GM12878 (cell line): ENCODE data around the gene ARHGEF17. TPM values are rescaled to one million over a fixed set of nuclear protein-coding genes. Genes with fewer than 3 reads are reported as not detected.

ENCODE experiments used
- ATAC-seq: fragments of 200-7000 bp; cut with Tn5 transposase; 3 replicates; pipeline ENCODE4 v1.9.1; 2020; ENCODE audit warnings: mild to moderate bottlenecking, moderate library complexity
- BruUV-seq: library from RNA; stranded (reverse); fragments of 400-500 nt; replicated peaks from 2 replicates; lab custom pipeline; 2021; lab: Mats Ljungman, UMichigan
- CTCF ChIA-PET: fragments of 300-600 bp; sonication (Branson Sonifier 250); formaldehyde crosslinking; extraction: SDS; loops from one replicate; lab custom pipeline; 2021; ENCODE audit warnings: inconsistent platforms; lab: Yijun Ruan, JAX
- POLR2A ChIA-PET: fragments of 350-600 bp; formaldehyde crosslinking; extraction: SDS; loops from one replicate; lab custom pipeline; 2021; ENCODE audit warnings: inconsistent platforms; lab: Charles Lee
- RAD21 ChIA-PET: fragments of 300-600 bp; sonication (Branson Sonifier 250); formaldehyde crosslinking; loops from one replicate; lab custom pipeline; 2023; ENCODE audit warnings: antibody characterized with exemption; ENCODE audit not compliant: unreplicated experiment; lab: Charles Lee
- SMC1A ChIA-PET: fragments of 300-600 bp; sonication (Branson Sonifier 250); formaldehyde crosslinking; loops from one replicate; lab custom pipeline; 2023; ENCODE audit not compliant: unreplicated experiment, uncharacterized antibody; lab: Charles Lee
- DNase-seq: peaks from one replicate; pipeline ENCODE4 v3.0.0-alpha.2; 2011; ENCODE audit warnings: low read depth, low spot score
- FAIRE-seq: peaks from 3 replicates; lab custom pipeline; 2011; peaks lifted over from hg19 to GRCh38; lab: Jason Lieb, UNC
- H2AFZ ChIP-seq: 2 replicates; pipeline ENCODE4 v1.6.0; 2011; ENCODE audit warnings: low read depth, low read length, control low read depth; ENCODE audit not compliant: control insufficient read depth
- H3K27ac ChIP-seq: 2 replicates; pipeline ENCODE4 v1.5.1; 2011; ENCODE audit warnings: control low read depth; ENCODE audit not compliant: control insufficient read depth, insufficient read depth
- H3K27me3 ChIP-seq, 2 experiments: replicated peaks in 1 of 2; 2 replicates each; pipeline versions ENCODE4 v1.6.0 to v1.6.1; 2011; ENCODE audit warnings: low read length in 1 of 2; ENCODE audit not compliant: control insufficient read depth in 2 of 2, insufficient read depth in 2 of 2
- H3K36me3 ChIP-seq, 2 experiments: 2 replicates each; pipeline ENCODE4 v1.5.1; 2011; ENCODE audit warnings: low read length in 1 of 2; ENCODE audit not compliant: control insufficient read depth in 2 of 2, insufficient read depth in 2 of 2
- H3K4me1 ChIP-seq: 2 replicates; pipeline ENCODE4 v1.6.1; 2011; ENCODE audit warnings: mild to moderate bottlenecking, low read length, moderate library complexity, mixed read lengths; ENCODE audit not compliant: control insufficient read depth, insufficient read depth
- H3K4me2 ChIP-seq: 2 replicates; pipeline ENCODE4 v1.6.0; 2011; ENCODE audit warnings: control low read depth; ENCODE audit not compliant: control insufficient read depth, insufficient read depth
- H3K4me3 ChIP-seq: fragments of 200-600 bp; sonication (generic); 2 replicates; pipeline ENCODE4 v1.5.1; 2016
- H3K79me2 ChIP-seq: 2 replicates; pipeline ENCODE4 v1.6.0; 2011; ENCODE audit warnings: low read length; ENCODE audit not compliant: control insufficient read depth, insufficient read depth
- H3K9ac ChIP-seq: 2 replicates; pipeline ENCODE4 v1.8.0; 2011; ENCODE audit warnings: low read length, control low read depth, mixed read lengths; ENCODE audit not compliant: control insufficient read depth, insufficient read depth
- H3K9me3 ChIP-seq: replicated peaks from 3 replicates; pipeline ENCODE4 v1.5.1; 2011; ENCODE audit warnings: mild to moderate bottlenecking, low read length; ENCODE audit not compliant: control insufficient read depth, insufficient read depth
- H4K20me1 ChIP-seq: 2 replicates; pipeline ENCODE4 v1.6.0; 2011; ENCODE audit not compliant: control insufficient read depth, insufficient read depth
- CUX1 ChIP-seq: IDR thresholded peaks from 2 replicates; pipeline ENCODE4 v1.6.1; 2012; ENCODE audit warnings: improper control_type of control experiment, low read depth, low read length; ENCODE audit not compliant: insufficient replicate concordance
- GATAD2B ChIP-seq: fragments of 450-650 bp; conservative IDR thresholded peaks from 2 replicates; pipeline ENCODE4 v1.6.1; 2017; ENCODE audit warnings: low read depth, mild to moderate bottlenecking, moderate library complexity
- HDGF ChIP-seq: fragments of 450-650 bp; IDR thresholded peaks from 2 replicates; pipeline ENCODE4 v1.6.1; 2016; ENCODE audit warnings: antibody characterized with exemption
- KLF5 ChIP-seq: fragments of 450-650 bp; IDR thresholded peaks from 2 replicates; pipeline ENCODE4 v1.6.1; 2014; ENCODE audit warnings: mild to moderate bottlenecking; ENCODE audit not compliant: partially characterized antibody
- NFYA ChIP-seq: IDR thresholded peaks from 2 replicates; pipeline ENCODE4 v1.6.1; 2011; ENCODE audit warnings: low read depth, mild to moderate bottlenecking, low read length, improper control_type of control experiment, borderline replicate concordance
- NFYB ChIP-seq: IDR thresholded peaks from 2 replicates; pipeline ENCODE4 v1.6.1; 2011; ENCODE audit warnings: low read depth, mild to moderate bottlenecking, low read length, improper control_type of control experiment, moderate library complexity; ENCODE audit not compliant: insufficient read depth
- PRDM15 ChIP-seq: fragments of 450-650 bp; formaldehyde crosslinking; IDR thresholded peaks from 2 replicates; pipeline ENCODE4 v1.4.0; 2020; ENCODE audit warnings: mild to moderate bottlenecking, moderate library complexity
- RB1 ChIP-seq: fragments of 450-650 bp; formaldehyde crosslinking; IDR thresholded peaks from 2 replicates; pipeline ENCODE4 v1.6.1; 2017; ENCODE audit warnings: mild to moderate bottlenecking, borderline replicate concordance
- WGBS: methylation state at CpG from one replicate; pipeline ENCODE4 v1.1.6; 2016; ENCODE audit warnings: low lambda C conversion rate; ENCODE audit not compliant: insufficient replicate concordance, insufficient coverage; ENCODE audit errors: missing lambda C conversion rate; 5-methylcytosine and 5-hydroxymethylcytosine counted together
- in situ Hi-C: fragments of 300-500 bp; cut with MboI; formaldehyde crosslinking; loops from 9 replicates; pipeline ENCODE4 v1.14.3; 2018; ENCODE audit warnings: mixed read lengths
- intact Hi-C: fragments of 100-400 bp; cut with micrococcal nuclease; formaldehyde crosslinking; loops from one replicate; pipeline ENCODE4 v1.14.2; 2022; ENCODE audit not compliant: unreplicated experiment
- polyA plus RNA-seq, 11 experiments: library from polyadenylated mRNA; depleted of rRNA in 4 of 11; unstranded in 6 of 11; stranded (reverse) in 5 of 11; fragments of >200 nt; fragmentation: Nextera tagmentation in 4 of 11; fragmentation: Illumina TruSeq in 1 of 11; extraction: Ambion mirVana in 4 of 11; extraction: Trizol in 1 of 11; gene quantifications; 1 replicate in 1 of 11; 2 replicates in 10 of 11; pipeline versions ENCODE4 v1.2.1 to v1.2.3, GENCODE V29; 2011 to 2016; ENCODE audit warnings: inconsistent platforms in 2 of 11, missing spikeins in 2 of 11, low read depth in 1 of 11
- total RNA-seq, 4 experiments: library from RNA; depleted of rRNA in 3 of 4; stranded (reverse); fragments of >200 nt in 3 of 4; fragmentation: Illumina TruSeq in 1 of 4; extraction: Trizol in 1 of 4; gene quantifications; 2 replicates each; pipeline versions ENCODE4 v1.2.1 to v1.2.3, GENCODE V29; 2013 to 2021

Gene ARHGEF17
- total and polyA plus RNA-seq, 10 of the 15 experiments (the other 5 are each of a cell fraction or from before 2014, with no cell fraction given) = 0.15 to 11.0 (median 1.7) TPM

- TF ChIP-seq PRDM15 (CRISPR knock-in tag) = no peak
- TF ChIP-seq GATAD2B = no peak
- TF ChIP-seq RB1 = no peak
- TF ChIP-seq KLF5 = no peak
- no peak for TF ChIP-seq NFYB
These were observed 98.1 kb downstream of the ARHGEF17 start (continued) for GRCh38 chr11:73406131-73406530.

- Histone ChIP-seq H3K9ac (no peak overlapping the region), H2AFZ (no peak overlapping the region), H3K4me3 (no peak overlapping the region), H3K79me2 (no peaks in the 10 kb centered on the region), H3K36me3 (peaks cover 9 to 21% of the 10 kb centered on the region in 2 experiments), H3K4me2 (no peak overlapping the region), H4K20me1 (no peaks in the 10 kb centered on the region), H3K27ac (no peak overlapping the region), H3K27me3 (no peaks in the 10 kb centered on the region), H3K4me1 (no peaks in the 10 kb centered on the region), H3K9me3 (no peaks in the 10 kb centered on the region)
- intact Hi-C loops = no loop called here
- TF ChIP-seq CUX1 = no peak
- TF ChIP-seq NFYA = no peak
- no peak for TF ChIP-seq HDGF
- in situ Hi-C loops = no loop called here
- SMC1A ChIA-PET = interaction anchor here (0.6 to 2.0 kb wide), 5 partner anchors 9 to 219 kb away, joined by 3 to 7 read pairs (median 5); no protein-coding TSS in a partner anchor
- POLR2A ChIA-PET = no interaction called here
- CTCF ChIA-PET = interaction anchor here (0.6 to 2.9 kb wide), 7 partner anchors 9 to 254 kb away, joined by 3 to 25 read pairs (median 5); no protein-coding TSS in a partner anchor
- BruUV-seq = no TSS peak
- 91% methylated on average over 5 of the region's 5 CpGs for WGBS
- ATAC-seq = no peak
- no peak for FAIRE-seq
- RAD21 ChIA-PET = interaction anchor here (1.0 to 1.4 kb wide), 4 partner anchors 43 to 279 kb away, joined by 3 to 7 read pairs (median 3); no protein-coding TSS in a partner anchor
- no peak for DNase-seq
These were observed 98.5 kb downstream of the ARHGEF17 start for GRCh38 chr11:73406619-73407018.
